ENCODE data around the gene ORAI1.
"Not testable (repeated sequence)": the region's sequence is repeated elsewhere in the genome, so short reads cannot be mapped to it uniquely, and the experiment has no call there.

ORAI1 gene

GRCh38 chr12:121641343-121641630 lies 15.0 kb downstream of the ORAI1 start:
- DNase-seq = no peak

- no peak for DNase-seq
Measured at GRCh38 chr12:121648458-121649028, 22.2 kb downstream of the ORAI1 start.

GRCh38 chr12:121649322-121649721 lies 23.0 kb downstream of the ORAI1 start:
- DNase-seq = no peak

- DNase-seq = no peak
Measured at GRCh38 chr12:121649819-121650353, 23.6 kb downstream of the ORAI1 start.

GRCh38 chr12:121651320-121651719 lies 25.0 kb downstream of the ORAI1 start:
- no peak for DNase-seq

- no peak for DNase-seq
Measured at GRCh38 chr12:121652767-121653497, 26.6 kb downstream of the ORAI1 start.

- no peak for DNase-seq
Measured at GRCh38 chr12:121653999-121654398, 27.7 kb downstream of the ORAI1 start.

GRCh38 chr12:121656122-121656521 lies 29.8 kb downstream of the ORAI1 start:
- DNase-seq = no peak

- DNase-seq = no peak
Measured at GRCh38 chr12:121657305-121658008, 31.1 kb downstream of the ORAI1 start.

- DNase-seq = not testable (repeated sequence)
Measured at GRCh38 chr12:121661353-121662105, 35.2 kb downstream of the ORAI1 start.

GRCh38 chr12:121663610-121663929 lies 37.2 kb downstream of the ORAI1 start:
- DNase-seq = no peak

GRCh38 chr12:121666829-121667228 lies 40.5 kb downstream of the ORAI1 start:
- DNase-seq = not testable (repeated sequence)

GRCh38 chr12:121668750-121669520 lies 42.6 kb downstream of the ORAI1 start:
- DNase-seq = peak in 4 of 56 donors; percentile 3 to 35 (median 8)

GRCh38 chr12:121669521-121669900 lies 43.2 kb downstream of the ORAI1 start, which contains the start of gene MORN3:
Gene MORN3, minus strand, starts transcription at chr12:121669654. Its CDS starts 171 bp downstream, at chr12:121669483.
- DNase-seq = no peak

- peak in 4 of 56 donors; percentile 4 to 23 (median 14) for DNase-seq
Measured at GRCh38 chr12:121673013-121673511, 46.7 kb downstream of the ORAI1 start.

GRCh38 chr12:121676190-121676589 lies 49.9 kb downstream of the ORAI1 start:
- no peak for DNase-seq

GRCh38 chr12:121678305-121678704 lies 52.0 kb downstream of the ORAI1 start:
- no peak for DNase-seq

GRCh38 chr12:121678716-121679300 lies 52.5 kb downstream of the ORAI1 start:
- DNase-seq = no peak

GRCh38 chr12:121679661-121680197 lies 53.4 kb downstream of the ORAI1 start:
- DNase-seq = peak in 3 of 56 donors; percentile 7 to 21 (median 21)

GRCh38 chr12:121688966-121689365 lies 62.6 kb downstream of the ORAI1 start:
- no peak for DNase-seq

Measured in amygdala (tissue), 56 donors.